KG1 (cell line): Measurements from ENCODE around the gene NSG1.
"Not testable (repeated sequence)": the region's sequence is repeated elsewhere in the genome, so short reads cannot be mapped to it uniquely, and the experiment has no call there.

Experiments used
- DNase-seq: peaks from one replicate; lab custom pipeline; 2025; lab: John Stamatoyannopoulos, UW

NSG1 gene

DNA sequence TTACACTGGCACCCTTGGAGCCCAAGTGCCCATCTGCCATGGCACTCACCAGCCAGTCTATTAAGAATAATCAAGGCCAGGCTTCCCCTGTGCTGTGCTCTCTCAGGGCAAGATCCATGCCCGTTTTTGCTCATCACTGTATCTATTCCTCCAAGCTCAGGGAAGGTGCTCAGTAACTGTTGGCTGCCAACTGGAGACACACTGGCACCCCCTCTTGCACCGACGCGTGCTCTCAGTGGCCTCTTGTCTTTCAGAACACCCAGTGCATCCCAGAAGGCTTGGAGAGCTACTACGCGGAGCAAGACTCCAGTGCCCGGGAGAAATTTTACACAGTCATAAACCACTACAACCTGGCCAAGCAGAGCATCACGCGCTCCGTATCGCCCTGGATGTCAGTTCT lies 30.1 kb downstream of the NSG1 start:
- no peak for DNase-seq

DNA sequence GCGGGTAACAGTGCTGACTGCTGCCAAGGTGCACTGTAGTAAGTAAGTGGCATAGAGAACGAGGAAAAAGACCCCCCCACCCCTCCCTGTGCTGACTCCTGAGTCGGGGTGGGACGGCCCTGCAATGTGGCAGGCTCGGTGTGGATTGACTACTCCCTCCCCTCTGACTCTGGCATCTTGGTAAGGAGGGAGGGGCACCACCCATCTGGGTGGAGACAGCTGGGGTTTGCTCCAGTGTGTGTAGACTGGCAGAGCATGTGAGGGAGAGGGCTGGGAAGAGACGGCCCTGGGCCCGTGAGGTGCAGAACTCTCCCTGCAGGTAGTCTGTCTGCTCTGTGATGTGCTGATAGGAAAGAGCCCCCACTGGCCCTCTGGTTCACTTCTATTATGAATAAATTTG lies 31.0 kb downstream of the NSG1 start:
- no peak for DNase-seq

DNA sequence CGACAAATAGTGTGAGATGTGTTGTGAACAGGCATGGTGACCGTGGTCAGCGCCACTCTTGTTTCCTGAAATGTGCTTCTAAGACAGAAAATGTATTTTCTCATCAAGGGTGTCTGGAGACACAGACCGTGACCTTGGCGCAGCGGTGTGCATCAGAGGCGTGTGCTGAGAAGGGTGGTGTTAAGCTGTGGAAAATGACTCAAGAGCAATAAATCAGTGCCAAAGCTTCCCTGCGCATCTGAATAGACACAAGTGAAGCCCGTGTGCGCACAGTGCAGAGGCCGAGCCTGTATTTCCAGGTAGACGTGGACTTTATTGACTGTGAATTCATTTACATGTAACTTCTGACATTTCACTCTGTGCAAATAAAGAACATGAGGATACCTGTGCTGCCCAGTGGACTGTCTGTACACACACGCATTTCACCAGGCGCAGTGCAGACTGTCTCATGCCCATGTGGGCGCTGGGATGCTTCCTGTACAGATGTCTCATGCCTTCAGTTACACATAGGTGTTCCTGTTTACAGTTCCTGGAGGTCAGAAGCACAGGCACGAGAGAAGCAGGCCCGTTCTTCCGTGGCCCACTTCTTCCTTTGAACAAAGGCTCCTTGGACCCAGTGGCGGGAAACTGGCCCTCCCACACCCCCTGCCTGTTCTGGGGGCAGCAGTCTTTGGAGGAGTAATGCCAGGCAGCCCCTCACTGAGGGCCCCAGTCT lies 31.9 kb downstream of the NSG1 start:
- no peak for DNase-seq

DNA sequence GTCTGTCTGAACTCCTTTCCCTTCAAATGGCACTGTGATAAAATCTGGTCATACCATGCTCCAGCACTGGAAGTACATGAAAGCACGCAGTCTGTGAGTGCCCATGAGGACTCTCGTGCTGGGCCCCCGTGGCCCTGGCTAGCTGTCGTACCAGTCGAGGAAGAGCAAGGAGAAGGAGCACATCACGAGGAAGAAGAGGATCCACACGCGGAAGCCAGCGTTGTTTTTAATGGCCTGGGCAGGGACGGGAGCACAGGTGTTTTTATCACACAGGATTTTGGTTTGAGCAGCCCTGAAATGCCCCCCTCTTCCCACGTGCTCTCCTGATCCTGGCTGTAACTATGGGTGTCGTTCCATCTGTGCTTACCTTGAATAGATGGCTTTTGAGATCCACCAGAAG lies 33.0 kb downstream of the NSG1 start:
- no peak for DNase-seq

DNA sequence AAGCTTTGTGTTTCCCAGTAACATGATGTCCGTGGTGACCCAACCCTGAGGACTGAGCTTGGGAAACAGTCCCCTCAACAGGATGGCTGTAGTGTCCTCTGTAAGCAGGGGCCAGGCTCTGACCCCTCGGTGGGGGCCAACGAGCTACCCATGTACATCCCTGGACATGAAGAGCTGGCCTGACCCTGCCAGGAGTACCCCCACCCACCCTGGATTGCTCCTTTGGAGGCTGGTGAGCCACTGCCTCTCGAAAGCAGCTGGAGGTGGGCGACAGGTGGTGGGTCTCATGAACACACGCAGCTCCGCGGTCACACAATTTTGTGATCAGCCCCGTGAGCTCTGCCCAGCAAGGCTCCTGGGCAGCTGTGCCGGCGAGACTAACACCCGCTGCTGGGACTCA lies 33.5 kb downstream of the NSG1 start:
- DNase-seq, result no peak

DNA sequence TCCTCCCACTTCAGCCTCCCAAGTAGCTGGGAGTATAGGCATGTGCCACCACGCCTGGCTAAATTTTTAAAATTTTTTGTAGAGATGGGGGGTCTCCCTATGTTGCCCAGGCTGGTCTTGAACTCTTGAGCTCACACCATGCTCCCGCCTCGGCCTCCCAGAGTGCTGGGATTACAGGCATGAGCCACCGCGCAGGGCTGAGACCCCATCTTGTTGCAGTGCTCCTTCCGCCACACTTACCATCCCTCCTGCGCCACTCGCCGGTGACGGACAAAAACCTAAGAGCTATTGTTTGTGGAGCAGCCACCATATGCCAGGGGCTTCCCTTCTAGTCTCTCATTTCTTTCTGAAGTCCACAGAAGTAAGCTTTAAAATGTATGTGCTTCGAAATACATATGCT lies 34.5 kb downstream of the NSG1 start:
- DNase-seq, result no peak

DNA sequence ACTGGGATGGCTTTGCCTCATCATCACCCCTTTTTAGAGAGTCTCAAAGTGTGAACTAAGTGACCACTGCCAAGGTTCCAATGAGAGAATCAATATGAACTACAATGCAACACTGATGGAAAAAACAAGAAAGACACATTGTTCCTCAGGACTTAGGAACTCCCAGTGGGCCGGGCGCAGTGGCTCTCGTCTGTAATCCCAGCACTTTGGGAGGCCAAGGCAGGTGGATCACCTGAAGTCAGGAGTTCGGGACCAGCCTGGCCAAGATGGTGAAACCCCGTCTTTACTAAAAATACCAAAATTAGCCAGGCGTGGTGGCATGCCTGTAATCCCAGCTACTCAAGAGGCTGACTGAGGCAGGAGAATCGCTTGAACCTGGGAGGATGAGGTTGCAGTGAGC lies 35.2 kb downstream of the NSG1 start:
- DNase-seq, result not testable (repeated sequence)

DNA sequence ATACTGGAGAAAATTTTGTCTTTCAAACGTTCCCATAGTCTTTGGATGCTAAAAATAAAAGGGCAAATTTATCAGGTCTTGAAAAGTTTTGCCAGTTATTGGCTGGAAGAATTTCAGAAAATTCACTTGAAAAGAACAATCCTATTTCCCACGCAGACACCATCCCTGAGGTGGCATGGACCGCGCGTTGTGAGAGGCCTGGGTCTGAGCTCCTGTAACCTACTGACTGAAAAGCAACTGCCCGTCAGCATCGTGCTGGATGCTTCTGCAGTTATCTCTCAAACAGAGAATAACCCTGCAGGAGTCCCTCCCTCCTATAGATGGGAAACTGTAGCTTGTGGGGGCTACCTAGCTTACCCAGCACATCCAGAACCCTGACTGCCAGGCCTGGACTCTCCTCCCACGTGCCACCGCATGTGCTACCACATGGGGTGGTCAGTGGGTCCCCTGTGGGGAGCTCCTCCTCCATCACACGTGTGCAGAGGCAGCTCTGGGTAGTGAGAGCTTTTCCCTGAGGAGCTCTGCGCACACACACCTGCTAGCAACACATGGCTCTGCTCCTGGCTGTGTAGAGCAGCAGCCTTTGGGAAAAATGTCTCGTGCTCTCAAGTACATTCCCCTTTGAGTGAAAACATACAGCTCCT lies 36.1 kb downstream of the NSG1 start:
- DNase-seq, result no peak

DNA sequence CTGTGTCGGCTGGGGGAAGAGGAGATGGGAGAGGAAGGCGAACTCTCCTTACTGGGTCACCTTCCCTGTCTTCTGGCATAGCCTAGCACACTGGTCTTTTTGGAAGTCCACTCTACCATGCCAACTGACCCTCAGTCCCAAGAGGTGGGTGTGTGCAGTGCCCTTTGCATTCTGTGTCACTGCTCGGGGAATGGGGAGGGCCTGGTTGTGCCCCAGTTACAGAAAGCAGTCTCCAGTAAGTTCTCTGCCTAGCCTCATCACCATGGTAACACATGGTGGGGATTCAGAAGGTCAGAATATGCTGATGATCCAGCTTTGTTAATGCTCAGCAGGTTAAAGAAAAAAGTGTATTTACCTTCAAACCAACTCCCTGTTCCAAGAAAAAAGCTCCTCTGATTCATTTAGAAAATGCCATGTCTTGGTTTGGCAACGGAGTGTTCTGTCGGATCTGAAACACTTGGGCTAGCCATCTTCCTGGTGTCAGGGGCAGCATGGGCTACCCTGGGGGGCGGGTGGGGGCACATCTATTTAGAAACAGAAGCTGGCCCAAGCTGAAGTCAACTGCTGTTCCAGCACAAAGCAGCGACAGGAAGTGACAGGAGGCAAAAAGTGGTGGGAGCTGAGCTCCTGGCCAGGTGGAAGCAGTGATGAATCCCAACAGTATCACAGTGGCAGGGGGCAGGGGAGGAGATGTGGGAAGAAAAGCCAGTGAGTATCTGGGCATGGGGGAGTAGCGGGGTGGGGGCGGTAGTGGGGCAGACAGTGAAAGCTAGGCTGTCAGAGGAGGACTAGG lies 37.0 kb downstream of the NSG1 start:
- DNase-seq, result no peak

DNA sequence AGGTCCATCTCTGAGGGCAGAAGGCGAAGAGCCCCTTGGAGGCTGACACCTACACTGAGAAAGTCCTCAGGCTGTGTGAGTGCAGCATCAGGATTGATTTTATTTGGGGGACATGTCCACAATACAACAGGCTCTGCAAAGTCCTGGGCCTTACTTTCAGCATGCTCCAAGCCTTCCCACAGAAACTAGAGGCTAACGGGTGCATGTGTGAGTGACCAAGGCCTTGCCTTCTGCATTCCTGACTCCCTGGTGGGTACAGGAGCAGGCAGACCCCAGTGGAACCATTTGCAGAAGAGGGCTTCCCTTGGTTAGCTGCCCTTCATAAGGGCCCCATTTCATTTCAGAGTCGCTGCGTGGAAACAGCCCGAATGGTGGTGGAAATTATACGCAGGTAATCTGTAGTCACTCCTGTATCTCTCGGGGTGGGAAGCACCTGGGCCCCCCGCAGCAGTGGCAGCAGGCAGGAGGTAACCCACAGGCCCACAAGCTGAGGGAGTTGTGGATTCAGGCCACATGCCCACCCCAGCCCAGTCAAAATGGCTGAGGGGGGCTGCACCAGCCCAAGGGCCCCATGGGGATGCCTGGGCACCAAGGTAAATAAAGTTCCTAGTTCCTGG lies 37.7 kb downstream of the NSG1 start:
- no peak for DNase-seq

DNA sequence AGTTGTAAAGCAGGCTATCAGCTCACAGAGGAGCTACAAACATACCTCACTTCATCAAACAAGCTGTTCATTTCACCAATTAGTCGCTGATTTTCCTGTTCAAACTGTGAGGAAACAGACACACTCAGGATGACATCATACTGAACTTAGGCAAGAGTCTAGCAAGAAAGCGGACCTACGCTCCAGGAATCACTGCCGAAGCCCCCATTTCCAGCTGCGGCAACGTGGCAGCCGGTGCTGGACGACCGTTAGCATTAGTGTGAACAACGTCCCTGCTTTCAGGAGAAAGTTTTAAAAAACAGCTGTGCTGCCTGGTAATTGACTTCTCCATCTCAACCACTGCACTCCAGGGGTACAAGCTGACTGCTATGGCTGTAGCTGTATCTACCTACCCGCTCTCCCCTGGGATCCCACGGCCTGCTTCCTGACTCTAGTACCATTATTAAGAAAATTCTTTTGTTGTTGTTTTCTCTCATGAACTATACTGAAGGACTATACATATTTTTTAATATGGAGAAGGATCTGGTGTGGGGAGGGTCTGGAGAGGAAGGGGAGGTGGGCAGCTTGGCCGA lies 38.3 kb downstream of the NSG1 start:
- no peak for DNase-seq

DNA sequence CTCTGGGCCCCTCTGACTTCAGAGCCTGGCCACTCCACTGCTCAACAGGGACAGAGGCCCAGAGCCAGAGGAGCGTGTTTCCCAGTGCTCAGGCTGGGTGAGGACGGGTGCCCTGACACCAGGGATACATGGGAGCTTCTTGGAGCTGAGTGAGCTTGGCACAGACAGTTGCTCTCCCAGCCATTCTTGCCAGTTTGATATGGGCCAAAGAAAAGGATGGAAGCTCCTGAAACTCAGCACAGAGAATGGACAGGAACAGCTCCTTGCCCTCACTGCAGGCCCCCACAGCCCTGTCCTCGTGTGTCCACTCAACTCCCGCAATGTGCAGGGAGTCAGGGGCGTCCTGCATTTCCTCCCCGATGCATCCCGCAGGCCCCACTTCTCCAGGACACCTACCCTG lies 38.8 kb downstream of the NSG1 start:
- DNase-seq, result no peak

DNA sequence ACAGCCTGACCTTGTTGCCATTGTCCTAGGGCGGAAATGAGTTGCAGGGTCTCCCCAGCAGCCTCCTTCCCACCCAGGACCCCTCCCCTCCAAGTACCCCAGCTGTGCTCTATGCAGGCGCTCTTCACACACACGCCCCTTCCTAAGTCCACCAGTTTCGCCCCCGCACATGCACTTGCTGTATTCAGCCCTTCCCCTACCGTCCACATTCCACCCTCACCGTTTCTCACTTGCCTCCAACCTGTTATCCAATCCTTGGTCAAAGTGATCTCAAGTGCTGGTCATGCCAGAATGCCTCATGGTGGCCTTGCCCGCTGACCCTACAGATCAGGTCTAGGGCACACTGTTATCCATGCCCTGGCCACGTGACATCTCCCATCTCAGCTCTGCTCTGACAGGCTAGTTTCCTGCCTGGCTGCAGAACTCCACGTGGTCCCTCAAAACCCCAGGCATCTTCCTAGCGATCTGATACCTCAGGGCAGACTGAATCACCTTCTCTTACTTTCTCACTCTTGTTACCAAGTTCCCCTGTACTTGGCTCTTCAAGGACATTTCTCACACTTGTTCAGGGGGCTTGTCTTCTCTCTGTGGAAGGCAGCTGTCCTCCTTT lies 39.7 kb downstream of the NSG1 start:
- DNase-seq, result no peak

DNA sequence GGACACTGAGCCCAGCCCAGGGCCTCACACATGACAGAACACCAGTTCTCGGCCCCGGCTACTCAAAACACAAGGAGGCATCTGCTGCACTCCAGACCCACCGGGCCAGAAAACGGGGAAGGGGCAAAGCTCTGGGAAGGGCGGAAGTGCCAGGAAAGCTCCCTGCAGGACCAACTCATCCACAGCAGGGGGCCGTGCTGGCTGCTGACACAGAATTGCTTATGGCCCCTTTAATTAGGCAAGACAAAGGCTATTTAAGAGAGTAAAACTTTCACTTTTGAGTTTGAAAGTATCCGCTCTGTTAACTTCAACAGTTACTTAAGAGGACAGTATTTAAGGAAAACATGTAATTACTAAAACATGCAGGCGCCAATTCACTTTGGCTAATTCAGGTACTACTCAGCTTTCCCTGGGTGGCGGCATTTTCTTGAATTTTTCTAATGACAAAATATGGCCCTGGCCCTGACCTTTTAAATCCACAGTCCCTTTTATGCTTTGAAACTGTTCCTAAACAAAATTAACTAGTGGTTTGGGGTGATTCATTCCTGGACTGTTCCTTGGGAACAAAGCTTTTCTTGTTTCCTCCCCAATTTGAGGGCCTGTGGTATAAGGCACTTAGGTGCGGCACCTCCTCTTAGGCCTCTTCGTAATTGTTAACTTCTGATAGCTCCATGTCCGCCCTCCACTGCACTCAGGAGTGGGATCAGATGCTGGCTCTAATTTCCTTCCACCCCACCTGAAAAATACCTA lies 40.4 kb downstream of the NSG1 start:
- DNase-seq, result no peak

DNA sequence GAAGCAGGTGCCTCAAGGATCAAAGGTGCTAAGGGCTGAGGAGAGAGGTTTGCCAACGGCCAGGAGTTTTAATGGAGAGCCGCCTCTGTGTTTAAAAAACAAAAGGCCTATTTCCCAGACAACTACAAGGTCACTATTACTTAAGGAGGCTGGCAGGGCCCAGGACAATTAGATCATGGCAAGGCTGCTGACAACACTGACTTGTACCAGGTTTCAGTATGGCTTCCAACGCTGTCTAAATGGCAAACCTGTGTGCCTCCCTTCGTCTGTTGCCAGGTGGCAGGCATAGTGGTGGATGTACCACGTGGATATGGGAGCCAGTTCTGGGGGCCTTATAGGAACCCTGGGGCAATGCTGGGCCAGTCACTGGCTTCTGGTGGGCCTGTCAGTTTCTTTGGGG lies 41.0 kb downstream of the NSG1 start:
- DNase-seq, result no peak

DNA sequence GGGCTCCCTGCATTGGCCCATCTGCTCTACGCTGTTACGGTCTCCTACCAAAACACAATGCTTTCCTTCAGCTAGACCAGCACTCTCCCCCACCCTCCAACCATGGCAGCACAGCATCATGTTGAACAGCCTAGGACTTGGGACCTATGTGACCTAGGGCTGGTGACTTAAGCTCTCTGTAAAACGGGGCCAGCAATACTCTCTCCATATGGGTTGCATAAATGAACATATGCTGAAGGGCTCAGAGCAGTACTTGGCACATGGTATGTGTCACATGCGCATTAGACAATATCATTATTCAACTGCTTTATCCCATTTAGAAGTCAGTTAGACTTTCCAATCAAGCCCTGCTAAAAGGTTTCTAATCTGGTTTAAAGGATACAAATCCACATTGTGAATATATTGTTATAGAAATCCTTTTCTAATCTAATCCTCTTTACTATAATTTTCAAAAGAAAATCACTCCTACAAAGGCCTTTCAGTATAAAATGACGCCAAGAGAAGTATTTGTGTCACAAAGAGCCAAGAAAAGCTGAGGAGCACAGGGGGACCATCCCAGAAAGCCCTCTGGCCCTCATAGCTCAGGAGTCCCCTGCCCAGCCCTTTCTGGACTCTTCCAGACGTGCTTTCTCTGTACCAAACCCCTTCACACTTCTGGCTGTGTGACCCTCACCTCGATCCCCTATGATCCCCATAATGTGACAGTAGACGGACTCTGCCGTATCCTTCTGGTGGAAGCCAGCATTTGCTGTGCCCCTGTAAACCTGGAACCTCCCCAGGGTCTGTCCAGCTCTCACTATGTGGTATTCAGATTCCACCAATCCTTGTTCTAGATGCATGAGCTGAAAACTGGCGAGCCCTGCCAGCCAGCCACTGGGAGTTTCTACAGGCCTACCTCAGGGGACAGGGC lies 42.3 kb downstream of the NSG1 start:
- DNase-seq, result no peak

DNA sequence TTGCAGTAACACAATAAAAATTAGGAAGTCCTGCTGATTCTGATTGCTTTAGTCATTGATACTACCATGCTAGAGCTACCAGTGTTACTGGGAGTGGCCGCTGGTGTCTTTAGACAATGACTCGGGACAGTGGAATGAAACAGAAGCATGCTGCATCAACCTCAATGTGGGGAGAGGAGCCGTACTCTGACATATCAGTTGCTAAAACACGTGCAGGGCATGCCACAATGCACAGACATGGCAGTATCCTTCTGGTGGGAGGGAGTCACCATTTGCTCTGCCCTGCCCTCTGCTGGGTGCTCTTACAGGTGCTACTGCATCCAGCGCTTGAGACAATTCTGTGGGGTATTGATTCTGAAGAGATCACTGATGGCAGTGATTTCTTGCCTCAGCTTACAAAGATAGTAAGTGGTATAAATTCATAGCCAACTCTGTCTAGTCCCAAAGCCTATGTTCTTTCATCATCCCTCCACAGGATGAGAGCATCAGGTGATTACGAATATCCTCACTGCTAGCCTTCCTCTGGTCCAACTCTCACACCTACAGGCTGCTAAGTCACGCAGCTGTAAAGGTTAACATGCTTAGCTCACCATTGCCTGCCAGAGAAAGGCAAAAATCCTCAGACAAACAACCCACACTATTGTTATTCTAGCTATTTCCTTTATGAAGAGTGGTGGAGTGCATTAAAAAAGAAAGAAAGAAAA lies 43.7 kb downstream of the NSG1 start:
- no peak for DNase-seq

DNA sequence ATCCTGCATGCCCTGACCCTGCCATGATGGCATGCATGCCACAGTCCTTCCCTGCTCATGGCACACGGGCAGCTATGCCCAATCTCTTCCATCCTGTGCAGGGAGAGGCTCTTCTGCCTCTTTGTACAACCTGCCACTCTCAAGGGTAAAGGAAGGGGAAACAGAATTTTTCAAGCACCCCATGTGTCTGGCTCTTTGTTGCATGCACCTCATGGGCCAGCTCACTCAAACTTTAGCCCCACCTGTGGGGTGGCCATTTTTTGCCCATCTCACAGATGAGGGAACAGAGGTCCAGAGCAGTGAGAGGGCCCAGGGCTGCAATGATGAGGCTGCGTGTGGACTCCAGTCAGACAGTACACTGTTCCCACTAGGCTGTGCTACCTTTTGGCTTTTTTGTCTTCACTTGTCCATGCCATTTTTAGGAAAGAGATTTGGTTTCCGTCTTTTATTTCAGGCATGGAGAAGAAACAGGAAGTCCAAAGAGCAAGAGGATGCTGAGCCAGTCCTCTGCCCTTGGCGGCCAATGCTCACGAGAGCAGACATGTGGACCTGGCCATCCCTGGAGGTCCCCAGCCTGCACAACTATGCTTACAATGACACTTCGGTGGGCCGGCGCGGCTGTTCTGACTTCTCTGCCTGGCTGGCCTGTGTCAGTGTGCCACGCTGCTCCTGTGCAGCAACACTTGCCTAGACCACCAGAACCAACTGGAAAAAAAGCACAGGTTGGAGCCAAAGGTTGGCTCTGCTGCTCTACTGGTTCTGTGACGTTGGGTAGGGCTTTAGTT lies 45.6 kb downstream of the NSG1 start:
- no peak for DNase-seq

DNA sequence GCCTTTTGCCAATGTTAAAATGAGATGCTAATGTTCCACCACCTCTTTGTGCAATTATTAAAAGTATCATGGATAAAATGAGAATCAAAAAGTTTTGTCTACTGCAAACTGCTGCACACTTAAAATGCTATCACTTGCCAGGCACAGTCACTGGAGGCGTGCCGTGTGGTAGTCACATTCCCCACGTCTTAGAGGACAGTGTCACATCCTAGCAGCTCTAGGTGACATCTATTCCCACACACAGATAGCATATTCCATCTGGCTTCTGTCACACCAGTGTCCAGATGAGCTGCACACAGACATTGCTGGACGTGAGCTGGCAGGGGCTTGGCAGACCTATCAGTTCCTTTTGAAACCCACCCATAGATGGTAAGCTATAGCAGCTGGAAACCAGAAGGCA lies 47.0 kb downstream of the NSG1 start:
- DNase-seq, result no peak
